OCI-LY3 (cell line): ENCODE measurements around the gene CREBBP.

ENCODE experiments used
- CTCF ChIP-seq: fragments of 200-600, 300-600 bp; sonication (generic); IDR thresholded peaks from 2 replicates; pipeline ENCODE4 v1.5.1; 2014; ENCODE audit warnings: antibody characterized with exemption, low read length, low read depth
- EZH2phosphoT487 ChIP-seq: fragments of 200-600 bp; shearing (Covaris generic); IDR thresholded peaks from 2 replicates; pipeline ENCODE4 v1.6.1; 2018; ENCODE audit warnings: antibody characterized with exemption, mixed run types, low read depth

DNA sequence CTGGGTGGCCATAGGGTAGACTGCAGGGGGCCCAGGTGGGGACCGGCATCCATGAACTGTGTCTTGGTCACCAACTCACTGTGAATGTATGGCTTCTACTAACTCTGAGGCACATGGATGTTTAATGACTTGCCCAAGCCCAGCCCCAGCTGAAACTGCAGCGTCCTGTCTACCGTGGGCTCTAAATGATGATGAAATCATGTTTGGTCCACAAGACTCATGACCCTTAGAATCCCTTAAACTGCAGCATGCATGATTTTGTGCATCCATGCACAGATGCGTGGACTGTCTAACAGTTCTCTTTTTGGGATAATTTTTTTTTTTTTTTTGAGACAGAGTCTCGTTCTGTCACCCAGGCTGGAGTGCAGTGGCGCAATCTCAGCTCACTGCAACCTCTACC, 32.4 kb upstream of the CREBBP start:
- TF ChIP-seq EZH2phosphoT487 (no peak), CTCF (no peak)
